ENCODE results near the gene CACNG8. TPM values are rescaled to one million over a fixed set of nuclear protein-coding genes. Genes with fewer than 3 reads are reported as not detected.
"Not testable (repeated sequence)": the region's sequence is repeated elsewhere in the genome, so short reads cannot be mapped to it uniquely, and the experiment has no call there.

Gene CACNG8
- total RNA-seq, 1 experiment from 2014 or later: 2.9 TPM

DNA sequence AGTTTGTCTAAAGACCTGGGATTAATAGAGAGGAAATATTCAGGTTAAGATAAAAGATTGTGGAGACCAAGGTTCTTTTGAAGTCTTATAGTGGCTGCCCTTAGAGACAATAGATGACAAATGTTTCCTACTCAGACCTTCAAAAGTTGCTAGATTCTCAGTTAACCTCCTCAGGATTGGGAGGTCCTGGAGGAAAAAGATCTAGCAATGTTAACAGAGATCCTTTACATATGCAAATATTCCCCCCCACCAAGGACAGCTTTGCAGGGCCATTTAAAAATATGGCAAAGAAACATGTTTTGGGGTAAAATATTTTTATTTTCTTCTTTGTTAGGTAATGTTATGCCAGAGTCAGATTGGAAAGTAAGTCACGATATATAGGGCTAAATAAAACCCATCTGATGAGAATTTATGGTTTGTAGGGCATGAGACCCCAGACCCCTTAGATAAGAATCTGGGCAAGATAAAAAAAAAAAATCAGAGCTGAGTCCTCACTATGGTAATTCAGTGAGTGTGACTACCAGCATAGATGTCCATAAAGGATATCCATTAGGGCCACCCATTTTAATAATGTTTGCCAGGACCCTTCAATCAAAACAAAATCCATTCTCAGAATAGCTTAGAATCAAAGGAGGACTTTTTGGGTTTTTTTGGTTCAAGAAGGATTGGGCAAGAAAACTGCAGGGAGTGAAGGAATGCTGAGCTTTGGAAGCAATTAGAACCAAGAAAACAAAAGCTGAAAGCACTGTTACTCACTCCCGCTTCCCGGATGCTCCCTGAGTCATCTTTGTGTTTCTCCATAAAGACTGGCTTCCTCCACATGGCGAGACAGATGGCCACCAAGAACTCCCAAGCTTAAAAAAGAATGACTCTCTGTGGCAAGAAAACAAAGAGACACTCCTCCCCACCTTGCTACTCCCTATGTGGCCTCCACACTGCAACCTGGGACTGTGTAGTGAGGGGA is 72.8 kb downstream of the CACNG8 start:
- peak; percentile 89 for DNase-seq (ENCODE audit: low read depth)

DNA sequence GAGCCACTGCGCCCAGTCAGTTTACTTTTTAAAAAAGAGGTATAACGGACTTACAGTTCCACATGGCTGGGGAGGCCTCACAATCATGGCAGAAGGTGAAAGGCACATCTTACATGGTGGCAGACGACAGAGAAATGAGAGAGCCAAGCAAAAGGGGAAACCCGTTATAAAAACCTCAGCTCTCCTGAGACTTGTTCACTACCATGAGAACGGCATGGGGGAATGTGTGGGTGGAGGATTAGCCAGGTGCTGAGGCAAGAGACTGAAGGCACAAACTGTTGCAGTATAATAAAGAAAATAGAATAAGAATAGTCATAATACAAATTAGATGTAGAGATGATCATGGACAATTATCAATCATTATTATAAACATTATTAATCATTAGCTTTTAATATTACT is 73.8 kb downstream of the CACNG8 start:
- not testable (repeated sequence) for DNase-seq (ENCODE audit: low read depth)

Other genes with a start within 250 kb of the CACNG8 start
- not detected in 2 replicates for gene NLRP12, start 138.6 kb upstream of the CACNG8 start, total RNA-seq (2014; rRNA removed; shearing (Covaris generic))
- gene MYADM, start 95.1 kb upstream of the CACNG8 start, total RNA-seq (2014; rRNA removed; shearing (Covaris generic)): 11.2 and 19.0 TPM in 2 replicates
- gene PRKCG, start 80.7 kb upstream of the CACNG8 start, total RNA-seq (2014; rRNA removed; shearing (Covaris generic)): not detected in 2 replicates
- gene CACNG7, start 53.7 kb upstream of the CACNG8 start, total RNA-seq (2014; rRNA removed; shearing (Covaris generic)): 0.29 and 0.54 TPM in 2 replicates
- gene CACNG6, start 28.7 kb downstream of the CACNG8 start, total RNA-seq (2014; rRNA removed; shearing (Covaris generic)): 1.0 and 9.3 TPM in 2 replicates
- gene VSTM1, start 101.0 kb downstream of the CACNG8 start, total RNA-seq (2014; rRNA removed; shearing (Covaris generic)): not detected in 2 replicates
- not detected in 2 replicates for gene TARM1, start 118.4 kb downstream of the CACNG8 start, total RNA-seq (2014; rRNA removed; shearing (Covaris generic))
- 0.27 and 0.74 TPM in 2 replicates for gene OSCAR, start 137.9 kb downstream of the CACNG8 start, total RNA-seq (2014; rRNA removed; shearing (Covaris generic))
- 17.4 and 34.1 TPM in 2 replicates for gene NDUFA3, start 139.9 kb downstream of the CACNG8 start, total RNA-seq (2014; rRNA removed; shearing (Covaris generic))
- gene TFPT, start 152.7 kb downstream of the CACNG8 start, total RNA-seq (2014; rRNA removed; shearing (Covaris generic)): 60.2 and 101 TPM in 2 replicates
- 78.8 and 92.3 TPM in 2 replicates for gene PRPF31, start 152.8 kb downstream of the CACNG8 start, total RNA-seq (2014; rRNA removed; shearing (Covaris generic))
- gene CNOT3, start 174.8 kb downstream of the CACNG8 start, total RNA-seq (2014; rRNA removed; shearing (Covaris generic)): 10.9 and 14.0 TPM in 2 replicates
- 15.6 and 21.3 TPM in 2 replicates for gene LENG1, start 196.8 kb downstream of the CACNG8 start, total RNA-seq (2014; rRNA removed; shearing (Covaris generic))
- gene TMC4, start 210.2 kb downstream of the CACNG8 start, total RNA-seq (2014; rRNA removed; shearing (Covaris generic)): 0.06 TPM in 1 of 2 replicates, not detected in the other
- 74.9 and 89.3 TPM in 2 replicates for gene MBOAT7, start 226.6 kb downstream of the CACNG8 start, total RNA-seq (2014; rRNA removed; shearing (Covaris generic))
- gene TSEN34, start 228.4 kb downstream of the CACNG8 start, total RNA-seq (2014; rRNA removed; shearing (Covaris generic)): 88.1 and 141 TPM in 2 replicates
- 2,362 and 2,452 TPM in 2 replicates for gene RPS9, start 237.9 kb downstream of the CACNG8 start, total RNA-seq (2014; rRNA removed; shearing (Covaris generic))

Measured in Daoy (cell line).